Panc1 (cell line): Measurements from ENCODE around the gene SLC37A4. TPM values are rescaled to one million over a fixed set of nuclear protein-coding genes. Genes with fewer than 3 reads are reported as not detected.

Experiments used
- ATAC-seq: fragments of 200-7000 bp; cut with Tn5 transposase; 2 replicates; pipeline ENCODE4 v1.9.1; 2020; ENCODE audit warnings: mild to moderate bottlenecking, moderate library complexity
- BruUV-seq: library from RNA; stranded (reverse); fragments of 400-500 nt; replicated peaks from 2 replicates; lab custom pipeline; 2021; lab: Mats Ljungman, UMichigan
- CTCF ChIA-PET: fragments of 300-600 bp; sonication (Branson Sonifier 250); formaldehyde crosslinking; loops from one replicate; lab custom pipeline; 2022; ENCODE audit warnings: antibody characterized with exemption; lab: Charles Lee
- POLR2A ChIA-PET: fragments of 300-600 bp; sonication (Branson Sonifier 250); formaldehyde crosslinking; loops from one replicate; lab custom pipeline; 2022; ENCODE audit warnings: antibody characterized with exemption; lab: Charles Lee
- DNase-seq: peaks from one replicate; pipeline ENCODE4 v3.0.0-alpha.2; 2010; ENCODE audit warnings: low read depth, low spot score
- H3K27ac ChIP-seq: 2 replicates; pipeline ENCODE4 v1.5.1; 2011; ENCODE audit warnings: mild to moderate bottlenecking, low read length, inconsistent platforms
- H3K27me3 ChIP-seq: fragments of 200-500 bp; sonication (Bioruptor generic); 2 replicates; pipeline ENCODE4 v1.6.0; 2014; ENCODE audit warnings: low read length, inconsistent platforms; ENCODE audit not compliant: control insufficient read depth, insufficient read depth
- H3K36me3 ChIP-seq: fragments of 200-500 bp; sonication (Bioruptor generic); 2 replicates; pipeline ENCODE4 v1.5.1; 2014; ENCODE audit warnings: inconsistent platforms, mild to moderate bottlenecking, low read length, moderate library complexity; ENCODE audit not compliant: control insufficient read depth, insufficient read depth
- H3K4me1 ChIP-seq: 2 replicates; pipeline ENCODE4 v1.5.1; 2011; ENCODE audit warnings: inconsistent platforms, mild to moderate bottlenecking, low read length, moderate library complexity; ENCODE audit not compliant: control insufficient read depth, insufficient read depth
- H3K4me3 ChIP-seq, 2 experiments: 2 replicates each; pipeline ENCODE4 v1.5.1; 2011 to 2012; ENCODE audit warnings: low read depth in 2 of 2, low read length in 2 of 2, mild to moderate bottlenecking in 2 of 2, inconsistent platforms in 1 of 2, moderate library complexity in 1 of 2
- H3K9me3 ChIP-seq: fragments of 200-500 bp; sonication (Bioruptor generic); 2 replicates; pipeline ENCODE4 v1.5.1; 2014; ENCODE audit warnings: low read depth, mild to moderate bottlenecking, inconsistent platforms, low read length, moderate library complexity; ENCODE audit not compliant: control insufficient read depth, insufficient read depth
- POLR2AphosphoS5 ChIP-seq: IDR thresholded peaks from 2 replicates; pipeline ENCODE4 v1.6.1; 2012; ENCODE audit warnings: mild to moderate bottlenecking, low read depth, low read length, moderate library complexity
- REST ChIP-seq, 2 experiments: IDR thresholded peaks; 2 replicates each; pipeline ENCODE4 v1.6.1; 2011 to 2012; ENCODE audit warnings: low read depth in 2 of 2, control low read depth in 1 of 2, low read length in 1 of 2, mild to moderate bottlenecking in 1 of 2, moderate library complexity in 1 of 2; ENCODE audit not compliant: insufficient read depth in 1 of 2
- SIN3A ChIP-seq: IDR thresholded peaks from 2 replicates; pipeline ENCODE4 v1.6.1; 2012; ENCODE audit warnings: low read depth, mild to moderate bottlenecking, low read length, moderate library complexity, borderline replicate concordance; ENCODE audit not compliant: insufficient read depth
- TCF7L2 ChIP-seq: IDR thresholded peaks from 2 replicates; pipeline ENCODE4 v1.6.1; 2011; ENCODE audit warnings: mild to moderate bottlenecking, low read depth, low read length, inconsistent platforms
- in situ Hi-C: cut with HindIII; loops from 2 replicates; pipeline ENCODE4 v1.10.0; 2016; ENCODE audit warnings: low sequenced_read_pairs, low pct_unique_long_range_greater_than_20kb
- intact Hi-C: fragments of 100-400 bp; cut with micrococcal nuclease; formaldehyde crosslinking; loops from one replicate; pipeline ENCODE4 v1.10.0; 2022; ENCODE audit not compliant: unreplicated experiment
- total RNA-seq: library from RNA; stranded (reverse); gene quantifications from one replicate; pipeline ENCODE4 v1.2.1, GENCODE V29; 2021; ENCODE audit not compliant: unreplicated experiment
- TF ChIP-seq, protein P1 (sequence below): fragments of 450-650 bp; IDR thresholded peaks from 2 replicates; pipeline ENCODE4 v1.5.1; 2017; ENCODE audit warnings: mild to moderate bottlenecking

The SLC37A4 gene
- total RNA-seq, 1 experiment from 2014 or later: 33.2 TPM

DNA sequence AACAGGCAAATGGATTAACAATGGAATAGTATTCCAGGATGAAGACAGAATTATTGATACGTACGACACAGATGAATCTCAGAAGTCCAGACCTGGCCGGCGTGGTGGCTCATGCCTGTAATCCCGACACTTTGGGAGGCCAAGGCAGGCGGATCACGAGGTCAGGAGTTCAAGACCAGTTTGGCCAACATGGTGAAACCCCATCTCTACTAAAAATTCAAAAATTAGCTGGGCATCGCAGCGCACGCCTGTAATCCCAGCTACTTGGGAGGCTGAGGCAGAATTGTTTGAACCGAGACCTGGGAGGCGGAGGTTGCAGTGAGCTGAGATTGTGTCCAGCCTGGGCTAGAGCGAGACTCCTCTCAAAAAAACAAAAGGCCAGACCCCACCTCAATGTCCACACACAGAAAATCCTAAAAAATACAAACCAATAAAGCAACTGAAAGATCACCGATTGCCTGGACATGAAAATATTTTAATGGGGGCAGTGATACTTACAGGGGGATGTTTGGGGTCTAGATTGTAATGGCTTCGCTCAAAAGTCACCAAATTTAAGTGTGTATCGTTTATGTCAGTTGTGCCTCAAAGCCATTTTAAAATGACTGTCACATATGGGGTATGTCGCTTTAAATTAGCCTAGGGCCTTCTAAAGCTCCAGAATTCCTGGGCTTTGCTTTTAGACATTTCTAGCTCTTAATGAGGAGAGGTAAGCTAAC lies 16.3 kb downstream of the SLC37A4 start:
- H3K36me3 ChIP-seq: peaks cover 26% of the 10 kb centered on the region
- POLR2A ChIA-PET: no interaction called here
- intact Hi-C loops: no loop called here
- TF ChIP-seq POLR2AphosphoS5 (peak; percentile 61; the same call in 1 of the 2 replicates), REST (IDR thresholded peaks at IDR 0.05; ENCODE audit: insufficient read depth in 1 of 2, low read depth in 2 of 2, low read length in 1 of 2) (no peak)
- no peak overlapping the region for H3K27ac ChIP-seq
- no peaks in the 10 kb centered on the region for H3K27me3 ChIP-seq
- CTCF ChIA-PET: no interaction called here
- in situ Hi-C loops: no loop called here
- no peak overlapping the region for H3K4me3 ChIP-seq
- BruUV-seq: no TSS peak
- H3K9me3 ChIP-seq: no peaks in the 10 kb centered on the region
- DNase-seq (no peak), ATAC-seq (no peak)
- H3K4me1 ChIP-seq: peaks cover 14% of the 10 kb centered on the region

GRCh38 chr11:119012629-119013170 lies 18.0 kb downstream of the SLC37A4 start:
- no peak for TF ChIP-seq SIN3A
- TF ChIP-seq, protein P1, sequence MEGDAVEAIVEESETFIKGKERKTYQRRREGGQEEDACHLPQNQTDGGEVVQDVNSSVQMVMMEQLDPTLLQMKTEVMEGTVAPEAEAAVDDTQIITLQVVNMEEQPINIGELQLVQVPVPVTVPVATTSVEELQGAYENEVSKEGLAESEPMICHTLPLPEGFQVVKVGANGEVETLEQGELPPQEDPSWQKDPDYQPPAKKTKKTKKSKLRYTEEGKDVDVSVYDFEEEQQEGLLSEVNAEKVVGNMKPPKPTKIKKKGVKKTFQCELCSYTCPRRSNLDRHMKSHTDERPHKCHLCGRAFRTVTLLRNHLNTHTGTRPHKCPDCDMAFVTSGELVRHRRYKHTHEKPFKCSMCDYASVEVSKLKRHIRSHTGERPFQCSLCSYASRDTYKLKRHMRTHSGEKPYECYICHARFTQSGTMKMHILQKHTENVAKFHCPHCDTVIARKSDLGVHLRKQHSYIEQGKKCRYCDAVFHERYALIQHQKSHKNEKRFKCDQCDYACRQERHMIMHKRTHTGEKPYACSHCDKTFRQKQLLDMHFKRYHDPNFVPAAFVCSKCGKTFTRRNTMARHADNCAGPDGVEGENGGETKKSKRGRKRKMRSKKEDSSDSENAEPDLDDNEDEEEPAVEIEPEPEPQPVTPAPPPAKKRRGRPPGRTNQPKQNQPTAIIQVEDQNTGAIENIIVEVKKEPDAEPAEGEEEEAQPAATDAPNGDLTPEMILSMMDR: no peak
- TF ChIP-seq POLR2AphosphoS5: no peak; the same call in 1 of the 2 replicates
- no peak for TF ChIP-seq REST (IDR thresholded peaks at IDR 0.05; ENCODE audit: insufficient read depth in 1 of 2, low read depth in 2 of 2, low read length in 1 of 2)
- TF ChIP-seq TCF7L2: no peak
- BruUV-seq: no TSS peak
- Histone ChIP-seq H3K27me3 (no peaks in the 10 kb centered on the region), H3K4me1 (peaks cover 14% of the 10 kb centered on the region), H3K9me3 (no peaks in the 10 kb centered on the region), H3K4me3 (no peak overlapping the region), H3K27ac (no peak overlapping the region; the same call in 1 of the 2 replicates), H3K36me3 (peaks cover 24% of the 10 kb centered on the region)
- DNase-seq: no peak
- POLR2A ChIA-PET: interaction anchor here (0.6 kb wide), 1 partner anchor 8 kb away, joined by 4 read pairs; no protein-coding TSS in a partner anchor
- CTCF ChIA-PET: no interaction called here
- intact Hi-C loops (no loop called here), in situ Hi-C loops (no loop called here)
- no peak for ATAC-seq
